HG02981 (cell line): Measurements from ENCODE around the gene CIROP.

Experiments used
- ATAC-seq: cut with Tn5 transposase; IDR thresholded peaks from one replicate; pipeline ENCODE4 v1.9.1; 2021; ENCODE audit warnings: mild to moderate bottlenecking, moderate library complexity; ENCODE audit not compliant: unreplicated experiment

The CIROP gene

GRCh38 chr14:23132970-23133369, 28.2 kb upstream of the CIROP start:
- no peak for ATAC-seq

GRCh38 chr14:23131482-23131881, 26.7 kb upstream of the CIROP start:
- no peak for ATAC-seq

- ATAC-seq, result no peak
Measured at GRCh38 chr14:23130871-23131270, 26.1 kb upstream of the CIROP start.

- no peak for ATAC-seq
Measured at GRCh38 chr14:23129759-23130316, 25.0 kb upstream of the CIROP start.

GRCh38 chr14:23128969-23129758, 24.4 kb upstream of the CIROP start:
- no peak for ATAC-seq

GRCh38 chr14:23127861-23128260, 23.1 kb upstream of the CIROP start:
- no peak for ATAC-seq

GRCh38 chr14:23126548-23127278, 21.9 kb upstream of the CIROP start:
- no peak for ATAC-seq

GRCh38 chr14:23125933-23126524, 21.2 kb upstream of the CIROP start:
- no peak for ATAC-seq

GRCh38 chr14:23125011-23125410, 20.2 kb upstream of the CIROP start:
- no peak for ATAC-seq

- ATAC-seq, result no peak
Measured at GRCh38 chr14:23124337-23124954, 19.7 kb upstream of the CIROP start.

- no peak for ATAC-seq
Measured at GRCh38 chr14:23123419-23123818, 18.6 kb upstream of the CIROP start.

- ATAC-seq, result no peak
Measured at GRCh38 chr14:23122086-23122485, 17.3 kb upstream of the CIROP start.

GRCh38 chr14:23121361-23121771, 16.6 kb upstream of the CIROP start:
- ATAC-seq, result no peak

- no peak for ATAC-seq
Measured at GRCh38 chr14:23120541-23121251, 15.9 kb upstream of the CIROP start.

GRCh38 chr14:23119363-23120327, 14.9 kb upstream of the CIROP start:
- no peak for ATAC-seq

- no peak for ATAC-seq
Measured at GRCh38 chr14:23118506-23119362, 13.9 kb upstream of the CIROP start, which contains the start of gene CEBPE. TSS of gene CEBPE (minus strand) at chr14:23119255. CDS start at chr14:23119091, 164 bp downstream.

- no peak for ATAC-seq
Measured at GRCh38 chr14:23117371-23118020, 12.7 kb upstream of the CIROP start.

GRCh38 chr14:23115918-23116317, 11.1 kb upstream of the CIROP start:
- ATAC-seq, result no peak
